HepG2 (cell line): ENCODE data around the gene RABEP1. TPM values are rescaled to one million over a fixed set of nuclear protein-coding genes. Genes with fewer than 3 reads are reported as not detected.

Source experiments
- ARID3A ChIP-seq: IDR thresholded peaks from 2 replicates; pipeline ENCODE4 v1.6.1; 2012; ENCODE audit warnings: low read depth, low read length, improper control_type of control experiment
- HMG20B ChIP-seq: conservative IDR thresholded peaks from 2 replicates; pipeline ENCODE4 v1.6.1; 2016; ENCODE audit warnings: missing genetic modification reagents, missing compliant biosample characterization
- POLR2A ChIP-seq, 2 experiments: IDR thresholded peaks; 2 replicates each; pipeline ENCODE4 v1.6.1; 2011; ENCODE audit warnings: low read depth in 2 of 2, low read length in 2 of 2, mild to moderate bottlenecking in 1 of 2, moderate library complexity in 1 of 2; ENCODE audit not compliant: insufficient read depth in 1 of 2
- REST ChIP-seq, 2 experiments: IDR thresholded peaks; 2 replicates each; pipeline ENCODE4 v1.6.1; 2011 to 2012; ENCODE audit warnings: low read length in 2 of 2, borderline replicate concordance in 1 of 2, low read depth in 1 of 2, mild to moderate bottlenecking in 1 of 2, moderate library complexity in 1 of 2
- SIN3A ChIP-seq: IDR thresholded peaks from 2 replicates; pipeline ENCODE4 v1.6.1; 2011; ENCODE audit warnings: low read depth, mild to moderate bottlenecking, control low read depth, low read length, borderline replicate concordance
- SMARCE1 ChIP-seq: fragments of 450-650 bp; IDR thresholded peaks from 2 replicates; pipeline ENCODE4 v1.6.1; 2017; ENCODE audit warnings: borderline replicate concordance
- TBX3 ChIP-seq: fragments of 450-650 bp; IDR thresholded peaks from 2 replicates; pipeline ENCODE4 v1.6.1; 2017; ENCODE audit warnings: antibody characterized with exemption, mild to moderate bottlenecking, inconsistent platforms, borderline replicate concordance
- TGIF2 ChIP-seq: IDR thresholded peaks from 2 replicates; pipeline ENCODE4 v1.6.1; 2016; ENCODE audit warnings: control low read depth, missing compliant biosample characterization
- XRCC5 ChIP-seq: fragments of 200-400 bp; formaldehyde crosslinking; optimal IDR thresholded peaks from 2 replicates; pipeline ENCODE3; 2017; ENCODE audit warnings: mild to moderate bottlenecking, low read length
- ZNF138 ChIP-seq: sonication (generic); formaldehyde crosslinking; IDR thresholded peaks from 2 replicates; pipeline ENCODE4 v1.5.0; 2020; ENCODE audit warnings: mild to moderate bottlenecking, low read depth, missing genetic modification reagents
- ZNF232 ChIP-seq: sonication (generic); formaldehyde crosslinking; IDR thresholded peaks from 2 replicates; pipeline ENCODE4 v1.4.0; 2020; ENCODE audit warnings: missing genetic modification reagents, borderline replicate concordance
- ZNF292 ChIP-seq: sonication (generic); formaldehyde crosslinking; IDR thresholded peaks from 2 replicates; pipeline ENCODE4 v1.8.1; 2022; ENCODE audit warnings: mild to moderate bottlenecking, low read depth, missing genetic modification reagents, borderline replicate concordance
- ZSCAN9 ChIP-seq: IDR thresholded peaks from 2 replicates; pipeline ENCODE4 v1.6.1; 2016; ENCODE audit warnings: borderline replicate concordance
- polyA plus RNA-seq, 8 experiments: library from polyadenylated mRNA; depleted of rRNA in 3 of 8; stranded (reverse) in 7 of 8; unstranded in 1 of 8; fragments of >200 nt; fragmentation: Illumina TruSeq in 4 of 8; extraction: Trizol in 4 of 8; gene quantifications; 2 replicates each; pipeline versions ENCODE4 v1.2.1 to v1.2.3, GENCODE V29; 2011 to 2016; ENCODE audit warnings: low read depth in 4 of 8, missing spikeins in 1 of 8, mixed read lengths in 1 of 8; ENCODE audit not compliant: insufficient read depth in 1 of 8
- total RNA-seq, 5 experiments: library from RNA; depleted of rRNA; stranded (reverse); fragments of >200 nt; fragmentation: Illumina TruSeq; extraction: Trizol; gene quantifications; 2 replicates each; pipeline ENCODE4 v1.2.3, GENCODE V29; 2016; ENCODE audit warnings: low read depth in 1 of 5
- TF ChIP-seq, protein P1 (sequence below): sonication (generic); formaldehyde crosslinking; IDR thresholded peaks from 2 replicates; pipeline ENCODE4 v1.5.1; 2020; ENCODE audit warnings: missing genetic modification reagents, mild to moderate bottlenecking, borderline replicate concordance
- TF ChIP-seq, protein P2 (sequence below): sonication (generic); formaldehyde crosslinking; IDR thresholded peaks from 2 replicates; pipeline ENCODE4 v1.5.0; 2020; ENCODE audit warnings: mild to moderate bottlenecking, missing genetic modification reagents, borderline replicate concordance
- TF ChIP-seq, protein P3 (sequence below): sonication (generic); formaldehyde crosslinking; conservative IDR thresholded peaks from 2 replicates; pipeline ENCODE4 v1.4.0; 2020; ENCODE audit warnings: missing genetic modification reagents

RABEP1 gene
- total and polyA plus RNA-seq, 2 of the 13 experiments (the other 11 are each of a cell fraction or from before 2014, with no cell fraction given): 13.7 to 41.5 TPM

- TF ChIP-seq, protein P1, sequence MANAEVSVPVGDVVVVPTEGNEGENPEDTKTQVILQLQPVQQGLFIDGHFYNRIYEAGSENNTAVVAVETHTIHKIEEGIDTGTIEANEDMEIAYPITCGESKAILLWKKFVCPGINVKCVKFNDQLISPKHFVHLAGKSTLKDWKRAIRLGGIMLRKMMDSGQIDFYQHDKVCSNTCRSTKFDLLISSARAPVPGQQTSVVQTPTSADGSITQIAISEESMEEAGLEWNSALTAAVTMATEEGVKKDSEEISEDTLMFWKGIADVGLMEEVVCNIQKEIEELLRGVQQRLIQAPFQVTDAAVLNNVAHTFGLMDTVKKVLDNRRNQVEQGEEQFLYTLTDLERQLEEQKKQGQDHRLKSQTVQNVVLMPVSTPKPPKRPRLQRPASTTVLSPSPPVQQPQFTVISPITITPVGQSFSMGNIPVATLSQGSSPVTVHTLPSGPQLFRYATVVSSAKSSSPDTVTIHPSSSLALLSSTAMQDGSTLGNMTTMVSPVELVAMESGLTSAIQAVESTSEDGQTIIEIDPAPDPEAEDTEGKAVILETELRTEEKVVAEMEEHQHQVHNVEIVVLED: peak; percentile 53; the same call in 1 of the 2 replicates
- TF ChIP-seq TGIF2 (CRISPR knock-in tag) (peak; percentile 56; the same call in 1 of the 2 replicates), ZNF292 (CRISPR knock-in tag) (0 out of 2 replicates have a peak, but pooled peaks have one; percentile 20), POLR2A (IDR thresholded peaks at IDR 0.05; ENCODE audit: insufficient read depth in 1 of 2, low read depth in 2 of 2, low read length in 2 of 2) (peak; percentile 90 to 95), XRCC5 (peak; percentile 53), ZNF138 (CRISPR knock-in tag) (no peak), SIN3A (peak; percentile 79), TBX3 (peak; percentile 76; the same call in 1 of the 2 replicates), HMG20B (0 out of 2 replicates have a peak, but pooled peaks have one; percentile 18), REST (IDR thresholded peaks at IDR 0.05; ENCODE audit: borderline replicate concordance in 1 of 2, low read depth in 1 of 2, low read length in 2 of 2) (peak in 1 of 2 experiments; percentile 48; a peak in 2 of 4 replicates), ARID3A (0 out of 2 replicates have a peak, but pooled peaks have one; percentile 19), SMARCE1 (no peak), ZSCAN9 (peak; percentile 41; the same call in 1 of the 2 replicates), ZNF232 (CRISPR knock-in tag) (no peak)
- TF ChIP-seq, protein P2, sequence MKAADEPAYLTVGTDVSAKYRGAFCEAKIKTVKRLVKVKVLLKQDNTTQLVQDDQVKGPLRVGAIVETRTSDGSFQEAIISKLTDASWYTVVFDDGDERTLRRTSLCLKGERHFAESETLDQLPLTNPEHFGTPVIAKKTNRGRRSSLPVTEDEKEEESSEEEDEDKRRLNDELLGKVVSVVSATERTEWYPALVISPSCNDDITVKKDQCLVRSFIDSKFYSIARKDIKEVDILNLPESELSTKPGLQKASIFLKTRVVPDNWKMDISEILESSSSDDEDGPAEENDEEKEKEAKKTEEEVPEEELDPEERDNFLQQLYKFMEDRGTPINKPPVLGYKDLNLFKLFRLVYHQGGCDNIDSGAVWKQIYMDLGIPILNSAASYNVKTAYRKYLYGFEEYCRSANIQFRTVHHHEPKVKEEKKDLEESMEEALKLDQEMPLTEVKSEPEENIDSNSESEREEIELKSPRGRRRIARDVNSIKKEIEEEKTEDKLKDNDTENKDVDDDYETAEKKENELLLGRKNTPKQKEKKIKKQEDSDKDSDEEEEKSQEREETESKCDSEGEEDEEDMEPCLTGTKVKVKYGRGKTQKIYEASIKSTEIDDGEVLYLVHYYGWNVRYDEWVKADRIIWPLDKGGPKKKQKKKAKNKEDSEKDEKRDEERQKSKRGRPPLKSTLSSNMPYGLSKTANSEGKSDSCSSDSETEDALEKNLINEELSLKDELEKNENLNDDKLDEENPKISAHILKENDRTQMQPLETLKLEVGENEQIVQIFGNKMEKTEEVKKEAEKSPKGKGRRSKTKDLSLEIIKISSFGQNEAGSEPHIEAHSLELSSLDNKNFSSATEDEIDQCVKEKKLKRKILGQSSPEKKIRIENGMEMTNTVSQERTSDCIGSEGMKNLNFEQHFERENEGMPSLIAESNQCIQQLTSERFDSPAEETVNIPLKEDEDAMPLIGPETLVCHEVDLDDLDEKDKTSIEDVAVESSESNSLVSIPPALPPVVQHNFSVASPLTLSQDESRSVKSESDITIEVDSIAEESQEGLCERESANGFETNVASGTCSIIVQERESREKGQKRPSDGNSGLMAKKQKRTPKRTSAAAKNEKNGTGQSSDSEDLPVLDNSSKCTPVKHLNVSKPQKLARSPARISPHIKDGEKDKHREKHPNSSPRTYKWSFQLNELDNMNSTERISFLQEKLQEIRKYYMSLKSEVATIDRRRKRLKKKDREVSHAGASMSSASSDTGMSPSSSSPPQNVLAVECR: peak; percentile 96
- TF ChIP-seq, protein P3, sequence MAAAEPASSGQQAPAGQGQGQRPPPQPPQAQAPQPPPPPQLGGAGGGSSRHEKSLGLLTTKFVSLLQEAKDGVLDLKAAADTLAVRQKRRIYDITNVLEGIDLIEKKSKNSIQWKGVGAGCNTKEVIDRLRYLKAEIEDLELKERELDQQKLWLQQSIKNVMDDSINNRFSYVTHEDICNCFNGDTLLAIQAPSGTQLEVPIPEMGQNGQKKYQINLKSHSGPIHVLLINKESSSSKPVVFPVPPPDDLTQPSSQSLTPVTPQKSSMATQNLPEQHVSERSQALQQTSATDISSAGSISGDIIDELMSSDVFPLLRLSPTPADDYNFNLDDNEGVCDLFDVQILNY (CRISPR knock-in tag): peak; percentile 47; the same call in 1 of the 2 replicates
These were observed 138.0 kb downstream of the RABEP1 start, which contains the start of gene RPAIN (continued) for GRCh38 chr17:5419959-5420653.
